GM12865 (cell line): ENCODE results near the gene TBC1D2.
A peak's percentile ranks its signal among the peaks of the same experiment; 100 is the strongest.

Source experiments
- DNase-seq: peaks from one replicate; pipeline ENCODE4 v3.0.0; 2010; ENCODE audit warnings: low read depth
- H3K4me3 ChIP-seq: 2 replicates; pipeline ENCODE4 v1.5.1; 2011; ENCODE audit warnings: mild to moderate bottlenecking, low read depth, low read length, control low read depth
- TF ChIP-seq, protein P1 (sequence below): IDR thresholded peaks from 2 replicates; pipeline ENCODE4 v1.5.1; 2011; ENCODE audit warnings: low read length, control low read depth, low read depth, inconsistent platforms; ENCODE audit not compliant: insufficient read depth; ENCODE audit errors: missing control alignments

The TBC1D2 gene

DNA sequence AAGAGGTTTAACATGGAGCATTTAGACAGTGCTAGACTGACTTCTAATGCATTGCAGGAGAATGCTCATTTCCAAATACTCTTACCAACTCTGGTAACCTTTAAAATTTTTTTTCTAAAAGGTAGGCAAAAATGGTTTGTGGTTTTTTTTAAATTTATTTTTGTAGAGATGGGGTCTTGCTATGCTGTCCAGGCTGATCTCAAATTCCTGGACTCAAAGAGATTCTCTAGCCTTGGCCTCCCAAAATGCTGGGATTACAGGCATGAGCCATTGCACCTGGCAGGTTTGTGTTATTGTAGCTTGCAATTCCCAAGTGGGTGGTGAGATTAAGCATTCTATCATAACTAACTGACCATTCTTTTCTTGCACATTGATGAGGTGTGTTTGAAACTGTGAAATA is 43.0 kb upstream of the TBC1D2 start:
- no peak overlapping the region for H3K4me3 ChIP-seq
- DNase-seq: no peak
- TF ChIP-seq, protein P1, sequence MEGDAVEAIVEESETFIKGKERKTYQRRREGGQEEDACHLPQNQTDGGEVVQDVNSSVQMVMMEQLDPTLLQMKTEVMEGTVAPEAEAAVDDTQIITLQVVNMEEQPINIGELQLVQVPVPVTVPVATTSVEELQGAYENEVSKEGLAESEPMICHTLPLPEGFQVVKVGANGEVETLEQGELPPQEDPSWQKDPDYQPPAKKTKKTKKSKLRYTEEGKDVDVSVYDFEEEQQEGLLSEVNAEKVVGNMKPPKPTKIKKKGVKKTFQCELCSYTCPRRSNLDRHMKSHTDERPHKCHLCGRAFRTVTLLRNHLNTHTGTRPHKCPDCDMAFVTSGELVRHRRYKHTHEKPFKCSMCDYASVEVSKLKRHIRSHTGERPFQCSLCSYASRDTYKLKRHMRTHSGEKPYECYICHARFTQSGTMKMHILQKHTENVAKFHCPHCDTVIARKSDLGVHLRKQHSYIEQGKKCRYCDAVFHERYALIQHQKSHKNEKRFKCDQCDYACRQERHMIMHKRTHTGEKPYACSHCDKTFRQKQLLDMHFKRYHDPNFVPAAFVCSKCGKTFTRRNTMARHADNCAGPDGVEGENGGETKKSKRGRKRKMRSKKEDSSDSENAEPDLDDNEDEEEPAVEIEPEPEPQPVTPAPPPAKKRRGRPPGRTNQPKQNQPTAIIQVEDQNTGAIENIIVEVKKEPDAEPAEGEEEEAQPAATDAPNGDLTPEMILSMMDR: no peak

DNA sequence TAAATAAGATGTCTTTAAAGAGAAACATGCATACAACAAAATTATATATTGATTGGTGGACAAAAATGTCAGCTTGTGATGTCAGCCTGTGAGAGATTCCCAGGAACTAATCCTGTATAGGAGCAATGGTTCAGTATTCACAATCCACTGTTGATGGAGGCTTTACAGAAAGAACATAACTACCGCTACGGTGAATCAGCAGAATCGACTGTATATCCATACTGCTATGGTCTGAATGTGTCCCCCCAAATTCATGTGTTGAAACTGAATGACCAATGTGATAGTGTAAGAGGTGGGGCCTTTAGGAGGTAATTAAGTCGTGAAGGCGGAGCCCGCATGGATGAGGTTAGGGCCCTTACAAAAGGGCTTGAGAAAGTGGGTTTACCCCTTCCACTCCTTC is 40.4 kb upstream of the TBC1D2 start:
- H3K4me3 ChIP-seq: no peak overlapping the region
- no peak for DNase-seq
- TF ChIP-seq, protein P1: no peak

DNA sequence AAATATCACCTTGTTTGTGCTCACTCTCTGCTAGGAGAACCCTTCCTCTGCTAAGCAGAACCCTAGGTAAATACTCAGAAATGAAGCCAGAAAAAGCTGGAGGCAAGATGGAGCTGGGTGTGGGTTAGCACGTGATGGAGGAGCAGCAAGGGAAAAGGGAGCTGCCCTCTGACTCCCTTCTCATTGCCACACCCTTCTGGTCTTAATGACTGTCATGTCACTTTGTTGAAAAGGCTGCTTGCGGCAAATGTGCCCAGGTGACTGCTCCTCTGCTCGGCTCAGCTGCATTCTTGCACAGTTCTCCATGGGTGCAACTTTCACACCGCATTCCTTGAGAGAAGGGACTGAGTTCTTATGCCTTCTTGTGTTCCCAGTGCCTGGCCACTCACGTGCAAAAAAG is 36.4 kb upstream of the TBC1D2 start:
- TF ChIP-seq, protein P1: no peak
- H3K4me3 ChIP-seq: no peak overlapping the region
- DNase-seq: no peak

DNA sequence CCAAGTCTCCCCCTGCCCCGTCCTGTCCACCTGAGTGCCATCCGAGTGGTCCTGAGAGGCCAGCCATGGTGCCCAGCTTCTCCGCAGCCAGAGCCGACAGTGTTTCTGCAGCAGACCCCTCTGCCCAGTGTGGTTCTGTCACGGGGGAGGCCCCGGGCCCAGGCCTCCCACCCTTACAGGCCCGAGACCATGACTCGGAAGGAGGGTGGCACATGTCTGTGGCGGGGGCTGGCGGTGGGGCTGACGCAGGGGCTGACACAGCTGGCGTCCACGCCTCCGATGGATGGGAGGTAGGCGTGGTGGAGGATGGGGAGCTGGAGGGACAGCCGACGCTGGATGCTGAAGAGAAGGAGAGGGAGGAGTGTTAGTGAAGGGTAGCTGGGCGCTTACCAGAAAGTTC is 35.0 kb upstream of the TBC1D2 start:
- H3K4me3 ChIP-seq: no peak overlapping the region
- TF ChIP-seq, protein P1: no peak
- no peak for DNase-seq

DNA sequence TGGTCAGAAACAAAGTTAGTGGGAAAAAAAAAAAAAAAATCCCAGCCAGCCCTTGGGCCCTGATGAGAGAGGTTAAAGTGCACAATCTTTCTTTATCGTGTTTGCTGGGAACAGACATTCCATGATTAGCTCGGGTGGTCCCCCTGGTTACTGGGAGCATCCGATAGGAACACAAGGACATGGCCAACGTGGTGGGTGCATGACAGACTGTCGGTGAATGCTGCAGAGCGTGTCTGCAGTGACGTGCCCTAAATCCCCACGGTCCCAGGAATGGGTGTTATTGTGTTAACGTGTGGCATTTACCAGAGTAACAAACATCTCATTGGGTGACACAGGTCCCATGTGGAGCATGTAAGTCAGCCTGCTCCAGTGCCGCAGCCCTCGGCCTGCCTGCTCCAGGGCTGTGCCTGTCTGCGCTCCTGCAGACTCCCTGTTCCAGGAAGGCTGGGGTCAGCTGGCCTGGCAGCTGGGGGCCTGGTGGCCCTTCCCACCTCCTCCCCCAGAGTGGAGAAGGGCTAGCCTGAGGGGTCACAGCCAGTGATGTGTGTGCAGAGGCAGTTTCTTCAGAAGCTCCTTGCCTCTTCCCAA is 34.3 kb upstream of the TBC1D2 start:
- DNase-seq: no peak
- H3K4me3 ChIP-seq: no peak overlapping the region
- TF ChIP-seq, protein P1: no peak

DNA sequence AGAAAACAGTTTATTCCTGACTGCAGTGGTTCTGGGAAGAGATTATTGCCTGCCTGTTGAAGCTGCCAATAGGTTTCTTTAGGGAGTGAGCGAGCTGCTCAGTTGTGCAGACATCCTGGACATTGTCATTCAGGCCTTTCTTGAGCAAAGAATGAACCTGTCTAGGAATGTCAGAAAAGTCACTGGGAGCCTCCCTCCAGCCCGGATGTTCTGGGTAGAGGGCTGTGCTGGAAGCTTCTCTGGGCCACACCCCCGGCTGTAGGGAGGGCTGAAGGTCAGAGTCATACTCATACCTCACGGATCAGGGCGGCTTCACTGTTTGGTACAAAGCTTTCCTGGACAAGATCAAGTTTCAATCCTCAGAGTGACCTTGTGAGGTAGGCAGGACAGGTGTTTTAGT is 33.4 kb upstream of the TBC1D2 start:
- no peak for DNase-seq
- TF ChIP-seq, protein P1: no peak
- H3K4me3 ChIP-seq: no peak overlapping the region

DNA sequence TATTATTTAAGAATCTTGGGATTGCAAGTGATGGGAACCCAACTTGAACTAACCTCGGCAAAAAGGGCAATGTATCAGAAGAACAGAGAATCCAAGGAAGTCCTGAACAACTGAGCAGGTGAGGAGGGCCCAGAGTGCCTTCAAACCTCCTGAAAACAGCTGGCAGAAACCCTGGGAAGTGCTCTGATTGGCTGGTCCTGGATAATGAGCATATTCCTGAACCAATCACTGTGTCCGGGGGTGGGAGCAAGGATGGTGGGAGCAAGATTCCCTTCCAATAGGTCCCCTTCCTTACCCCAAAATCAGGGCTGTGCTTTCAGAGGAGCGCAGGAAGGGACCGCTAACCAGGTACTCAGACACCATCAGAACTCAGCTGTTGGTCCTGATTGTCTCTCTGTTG is 31.9 kb upstream of the TBC1D2 start:
- no peak overlapping the region for H3K4me3 ChIP-seq
- DNase-seq: peak; percentile 10
- TF ChIP-seq, protein P1: no peak
